HG02798 (cell line): ENCODE results near the gene EVA1B.

Experiments
- ATAC-seq: cut with Tn5 transposase; IDR thresholded peaks from one replicate; pipeline ENCODE4 v1.9.1; 2021; ENCODE audit warnings: mild to moderate bottlenecking; ENCODE audit not compliant: unreplicated experiment, poor library complexity

Gene EVA1B

DNA sequence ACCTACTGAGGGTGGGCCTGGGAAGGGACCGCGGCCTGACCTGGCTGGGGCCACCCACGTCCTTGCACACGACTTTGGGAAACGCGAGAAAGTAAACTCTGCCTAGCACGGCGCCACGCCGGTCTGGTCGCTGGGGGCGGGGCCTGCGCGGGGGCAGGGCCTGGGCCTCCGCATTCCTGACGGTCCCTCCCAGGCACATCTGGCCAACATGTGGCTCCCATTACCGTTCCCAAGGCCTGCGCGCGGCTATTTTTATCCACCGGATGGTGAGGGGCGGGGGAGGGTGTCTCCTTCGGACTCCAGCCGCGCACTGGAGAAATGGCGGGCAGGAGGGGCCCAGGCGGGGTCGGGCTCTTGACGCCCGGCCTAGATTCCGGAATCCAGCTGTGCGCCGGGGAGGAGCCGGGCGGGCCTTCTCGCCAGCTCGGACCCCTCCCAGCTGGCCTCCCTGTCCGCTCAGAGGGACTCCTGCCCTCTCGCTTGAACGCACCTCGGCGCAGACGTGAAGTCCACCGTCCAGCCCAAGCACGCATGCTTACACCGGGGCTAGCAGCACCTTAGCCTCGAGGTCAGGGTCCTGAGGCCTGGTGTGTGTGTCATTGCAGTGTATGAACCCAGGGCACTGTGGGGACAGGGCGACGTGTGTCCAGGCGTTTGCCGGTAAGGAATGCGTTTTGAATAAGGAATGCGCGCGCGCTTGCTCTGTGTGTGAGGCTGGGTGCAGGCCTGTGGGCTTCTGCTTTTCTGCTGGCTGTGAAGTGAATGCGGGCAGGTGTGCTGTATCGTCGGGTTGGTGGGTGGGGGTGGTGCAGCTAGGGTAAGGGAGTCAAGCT, 2.1 kb downstream of the EVA1B start:
- no peak for ATAC-seq

DNA sequence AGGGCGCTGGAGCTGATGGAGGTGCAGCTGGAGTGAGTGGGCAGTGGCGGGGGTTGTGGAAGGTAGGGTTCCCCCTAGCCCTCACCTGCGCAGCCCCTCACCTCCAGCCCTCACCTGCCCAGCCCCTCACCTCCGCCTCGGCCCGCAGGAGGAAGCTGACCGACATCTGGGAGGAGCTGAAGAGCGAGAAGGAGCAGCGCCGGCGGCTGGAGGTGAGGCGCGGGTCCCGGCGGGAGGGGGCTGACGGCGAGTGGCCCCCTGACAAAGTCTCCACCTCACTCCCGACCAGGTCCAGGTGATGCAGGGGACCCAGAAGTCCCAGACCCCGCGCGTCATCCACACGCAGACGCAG, 2.7 kb downstream of the EVA1B start:
- no peak for ATAC-seq

DNA sequence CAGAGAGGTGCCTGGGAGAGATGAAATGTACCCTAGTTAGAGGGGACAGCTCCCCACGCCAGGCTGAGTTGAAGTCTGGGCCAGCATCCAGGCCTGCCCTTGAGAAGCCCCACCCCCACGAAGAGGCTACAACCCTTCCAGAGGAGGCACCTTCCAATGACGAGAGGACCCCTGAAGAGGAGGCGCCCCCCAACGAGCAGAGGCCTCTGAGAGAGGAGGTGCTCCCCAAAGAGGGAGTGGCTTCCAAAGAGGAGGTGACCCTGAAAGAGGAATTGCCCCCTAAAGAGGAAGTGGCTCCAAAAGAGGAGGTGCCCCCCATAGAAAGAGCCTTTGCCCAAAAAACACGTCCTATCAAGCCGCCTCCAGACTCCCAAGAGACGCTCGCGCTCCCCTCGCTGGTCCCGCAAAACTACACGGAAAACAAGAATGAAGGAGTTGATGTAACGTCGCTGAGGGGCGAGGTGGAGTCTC, 3.1 kb downstream of the EVA1B start:
- no peak for ATAC-seq

DNA sequence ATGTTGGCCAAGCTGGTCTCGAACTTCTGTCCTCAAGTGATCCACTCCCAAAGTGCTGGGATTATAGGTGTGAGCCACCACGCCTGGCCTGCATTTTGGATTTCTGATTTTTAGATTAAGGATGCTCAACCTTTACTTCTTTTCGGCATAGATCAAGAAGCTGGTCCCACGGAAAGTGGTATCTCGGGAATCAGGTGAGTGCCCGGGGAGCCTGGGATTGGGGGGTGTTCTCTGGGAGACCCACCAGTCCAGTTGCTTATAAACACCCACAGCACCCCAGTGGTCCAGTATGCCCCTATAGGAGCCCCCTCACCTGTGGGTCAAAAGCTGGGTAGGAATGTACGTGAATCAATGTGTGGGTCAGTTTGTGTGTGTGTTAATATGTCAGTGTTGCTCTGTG, 14.0 kb downstream of the EVA1B start:
- no peak for ATAC-seq

DNA sequence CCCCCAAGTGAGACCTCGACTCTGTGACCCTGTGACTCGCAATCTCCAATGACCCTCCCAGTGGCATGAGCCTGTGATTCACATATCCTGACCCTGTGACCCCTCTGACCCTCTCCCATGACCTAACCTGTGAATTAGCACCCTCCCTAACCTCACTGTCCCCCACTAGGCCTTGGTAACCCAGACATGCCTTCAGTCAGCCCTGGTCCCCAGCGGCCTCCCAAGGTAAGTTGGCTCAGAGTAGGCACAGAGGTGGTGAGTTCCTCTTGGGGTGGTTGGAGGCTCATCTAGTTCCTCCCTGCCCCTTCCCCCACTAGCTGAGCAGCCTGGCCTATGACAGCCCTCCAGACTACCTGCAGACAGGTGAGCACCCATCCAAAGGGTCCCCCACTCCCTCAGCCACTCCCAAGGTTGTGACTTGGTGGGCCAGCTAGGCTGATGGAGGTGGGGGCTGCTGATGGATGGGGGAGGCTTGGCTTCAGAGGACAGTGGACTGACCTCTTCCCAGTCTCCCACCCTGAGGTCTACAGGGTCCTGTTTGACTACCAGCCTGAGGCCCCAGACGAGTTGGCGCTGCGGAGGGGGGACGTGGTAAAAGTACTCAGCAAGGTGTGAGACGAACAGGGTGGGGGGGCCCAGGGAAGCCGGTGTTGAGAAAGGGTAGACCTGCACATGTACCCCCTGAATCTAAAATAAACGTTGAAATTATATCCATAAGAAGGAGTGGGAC, 15.7 kb downstream of the EVA1B start:
- ATAC-seq: no peak

DNA sequence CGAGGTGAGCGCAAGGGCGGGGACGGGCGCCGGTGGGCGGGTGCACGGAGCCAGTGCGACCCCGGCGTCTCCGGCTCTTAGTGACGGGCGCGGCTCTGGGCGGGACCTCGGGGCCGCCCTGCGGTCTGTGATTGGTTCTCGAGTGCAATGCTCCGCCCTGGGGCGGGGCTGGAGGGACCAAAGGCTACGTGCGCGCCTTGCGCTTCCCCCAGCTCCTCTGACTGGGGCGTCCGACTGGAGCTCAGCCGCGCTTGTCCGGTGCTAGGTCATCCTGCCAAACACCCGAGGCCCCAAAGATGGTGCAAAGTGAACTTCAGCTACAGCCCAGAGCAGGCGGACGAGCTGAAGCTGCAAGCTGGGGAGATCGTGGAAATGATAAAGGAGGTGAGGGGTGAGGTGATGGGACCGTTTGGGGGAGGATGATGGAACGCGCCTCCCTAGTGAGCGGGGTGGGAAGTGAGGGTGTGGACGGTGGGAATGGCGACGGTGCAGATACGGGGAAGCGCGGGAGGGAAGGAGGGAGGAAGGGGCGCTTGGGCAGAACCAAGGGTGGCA, 16.5 kb downstream of the EVA1B start:
- peak; percentile 98 for ATAC-seq

DNA sequence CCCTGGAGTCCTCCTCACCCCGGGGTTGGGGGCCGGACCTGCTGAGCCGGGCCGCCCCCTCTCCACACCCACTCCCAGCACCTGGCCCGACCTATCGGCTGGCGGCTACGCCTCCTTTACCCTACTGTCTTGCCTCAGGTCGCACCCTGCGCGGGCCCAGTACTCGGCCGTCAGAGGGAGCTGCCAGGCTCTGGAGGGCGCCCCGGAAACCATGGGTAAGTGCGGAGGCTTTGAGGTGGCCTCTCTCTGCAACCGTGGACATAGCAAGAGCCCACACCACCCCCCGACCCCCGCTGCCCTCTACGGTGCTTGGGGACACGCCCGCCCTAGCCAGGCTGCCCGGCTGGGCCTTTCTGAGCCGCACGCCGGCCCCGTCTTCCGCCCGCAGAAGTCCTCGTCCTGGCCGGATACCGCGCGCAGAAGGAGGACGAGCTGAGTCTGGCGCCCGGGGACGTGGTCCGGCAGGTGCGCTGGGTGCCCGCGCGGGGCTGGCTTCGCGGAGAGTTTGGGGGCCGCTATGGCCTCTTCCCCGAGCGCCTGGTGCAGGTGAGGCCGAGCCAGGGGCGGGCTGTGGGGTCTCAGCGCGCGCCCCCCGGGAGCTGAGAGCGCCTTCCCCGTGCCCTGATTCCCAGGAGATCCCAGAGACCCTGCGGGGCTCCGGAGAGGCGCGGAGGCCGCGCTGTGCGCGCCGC, 17.1 kb downstream of the EVA1B start, which contains the start of gene SH3D21:
TSS of gene SH3D21 (plus strand) at position 159 of the 692 bp plus-strand sequence. CDS start at position 212, 53 bp downstream.
- peak; percentile 44 for ATAC-seq

DNA sequence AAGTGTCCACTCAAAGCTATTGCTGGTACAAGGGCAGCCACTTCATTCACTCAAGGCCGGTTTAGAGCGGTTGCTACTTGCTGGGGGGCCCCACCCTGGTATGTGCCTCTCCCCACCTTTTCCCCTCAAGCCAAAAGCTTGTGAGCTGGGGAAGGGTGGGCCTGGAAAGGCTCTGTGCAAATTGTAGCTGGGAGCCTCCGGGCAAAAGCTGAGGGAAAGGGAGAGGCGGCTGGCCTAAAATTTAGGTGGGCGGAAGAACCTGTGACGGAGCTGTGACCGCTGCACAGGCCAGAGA, 17.6 kb downstream of the EVA1B start:
- ATAC-seq: no peak

DNA sequence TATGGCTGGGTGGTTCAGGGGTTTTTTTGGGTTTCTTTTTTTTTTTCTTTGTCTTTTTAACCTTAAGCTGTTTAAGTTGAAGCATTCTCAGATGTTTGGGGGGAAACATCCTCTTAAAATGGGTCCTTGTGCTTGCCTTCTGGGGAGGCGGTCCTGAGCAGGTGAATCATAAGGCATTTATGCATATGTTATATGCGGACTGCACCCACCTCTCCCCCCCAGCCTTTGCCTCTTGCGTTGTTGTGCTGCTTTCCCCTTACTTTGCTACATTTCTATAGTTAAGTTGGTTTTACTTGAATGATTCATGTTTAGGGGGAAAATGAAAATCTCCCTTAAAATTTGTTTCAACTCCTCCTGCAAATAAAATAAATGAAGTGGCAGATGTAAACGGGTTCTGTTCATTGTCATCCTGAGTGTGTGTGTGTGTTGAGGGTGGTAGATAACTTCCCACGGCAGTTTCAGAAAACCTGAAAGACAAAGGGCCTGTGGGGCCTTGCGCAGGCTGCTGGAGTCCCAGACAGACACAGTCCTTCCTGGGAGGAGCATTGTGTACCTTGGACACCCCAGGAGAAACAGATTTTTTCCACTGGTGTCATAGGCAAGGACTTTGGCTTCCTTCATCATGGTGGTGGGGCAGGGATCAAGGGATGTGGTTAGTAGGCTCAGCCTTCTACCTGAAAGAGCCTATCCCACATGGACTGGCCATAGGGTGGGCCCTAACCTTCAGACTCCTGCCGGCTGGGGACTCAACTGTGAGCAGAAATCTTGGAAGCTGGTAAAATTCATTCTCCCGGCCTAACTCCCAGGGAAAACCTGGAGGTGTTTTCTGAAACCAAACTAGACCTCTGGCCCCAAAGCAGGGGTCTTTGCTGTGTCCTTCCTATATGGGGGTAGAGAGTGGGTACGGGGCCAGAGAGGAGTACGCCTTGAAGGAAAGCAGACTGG, 18.2 kb downstream of the EVA1B start:
- no peak for ATAC-seq

DNA sequence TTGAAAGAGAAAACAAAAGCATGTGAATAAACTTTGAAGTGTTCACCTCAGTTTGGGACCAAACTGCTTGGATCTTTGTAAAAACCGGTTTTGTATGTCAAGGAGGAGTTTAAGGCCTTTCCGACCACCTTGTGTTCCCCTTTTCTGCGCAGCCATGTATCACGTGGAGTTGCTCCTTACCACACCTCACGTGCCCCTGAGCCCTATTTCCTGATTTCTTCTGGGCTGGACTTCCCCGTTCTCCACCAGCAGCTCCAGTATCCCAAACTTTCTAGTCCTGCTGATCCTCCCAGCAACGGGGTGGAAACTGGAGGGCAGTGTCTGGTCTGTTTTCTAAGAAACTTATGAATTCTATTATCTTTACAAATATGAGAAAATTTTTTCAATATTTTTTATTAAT, 18.9 kb downstream of the EVA1B start:
- no peak for ATAC-seq

DNA sequence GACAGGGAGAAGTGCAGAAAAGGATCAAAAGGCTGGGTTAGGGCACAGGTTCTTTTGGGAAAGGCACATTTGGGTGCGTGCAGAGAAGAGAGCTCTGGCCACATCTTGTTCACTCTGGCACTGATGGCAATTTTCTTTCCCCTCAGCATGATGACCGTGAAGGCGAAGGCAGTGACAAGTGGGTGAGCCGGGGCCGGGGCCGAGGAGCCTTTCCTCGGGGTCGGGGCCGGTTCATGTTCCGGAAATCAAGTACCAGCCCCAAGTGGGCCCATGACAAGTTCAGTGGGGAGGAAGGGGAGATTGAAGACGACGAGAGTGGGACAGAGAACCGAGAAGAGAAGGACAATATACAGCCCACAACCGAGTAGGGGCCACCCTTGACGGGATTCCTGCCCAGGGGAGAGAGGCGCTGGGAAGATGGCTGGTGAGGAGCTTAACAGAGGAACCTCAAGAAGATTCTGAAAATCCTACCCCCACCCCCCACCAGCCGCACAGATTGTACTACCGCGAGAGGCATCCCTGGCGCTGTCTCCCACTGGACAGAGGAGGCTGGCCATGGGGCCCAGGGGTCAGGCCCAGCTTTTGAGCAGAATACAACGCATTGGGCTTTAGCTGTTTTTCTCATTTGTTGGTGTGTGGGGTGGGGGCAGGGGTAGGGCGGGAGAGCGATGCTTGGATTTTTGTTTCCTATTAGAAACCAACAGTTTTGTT, 19.6 kb downstream of the EVA1B start:
- ATAC-seq: no peak

DNA sequence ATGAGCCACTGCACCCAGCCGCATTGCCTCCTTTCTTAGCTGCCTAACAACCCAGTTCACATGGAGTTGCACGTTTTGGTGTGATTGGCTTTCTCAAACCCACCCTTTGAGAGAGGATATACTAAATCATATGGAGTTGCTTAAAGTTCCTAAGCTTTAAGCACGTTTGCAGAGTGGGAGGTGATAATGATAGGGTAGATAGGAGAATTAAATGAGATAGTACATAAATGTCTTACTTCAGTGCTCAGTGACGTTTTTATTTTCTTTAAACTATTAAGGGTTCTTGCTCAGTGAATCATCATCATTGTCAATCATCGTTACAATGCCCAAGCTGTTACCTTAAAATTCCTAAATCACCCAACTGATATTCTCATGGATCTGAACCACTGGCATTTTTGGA, 20.2 kb downstream of the EVA1B start:
- no peak for ATAC-seq

DNA sequence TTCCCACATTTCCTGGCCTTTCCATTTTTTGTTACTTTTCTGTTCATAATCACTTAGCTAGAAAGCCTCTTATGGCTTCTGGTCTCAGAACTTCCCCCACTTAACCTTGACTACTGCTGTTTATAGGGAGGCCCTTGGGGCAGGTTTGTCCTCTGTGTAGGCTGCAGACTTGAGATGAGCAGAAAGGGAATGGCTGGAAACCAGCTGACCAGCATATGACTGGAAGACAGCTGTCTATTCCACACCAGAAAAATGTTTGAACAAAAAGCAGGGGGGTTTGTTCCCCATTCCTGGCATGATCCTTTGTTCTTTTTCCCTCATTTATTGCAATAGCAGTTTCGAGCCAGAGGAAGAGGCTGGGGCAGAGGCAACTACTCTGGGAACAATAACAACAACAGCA, 22.2 kb downstream of the EVA1B start:
- ATAC-seq: no peak

DNA sequence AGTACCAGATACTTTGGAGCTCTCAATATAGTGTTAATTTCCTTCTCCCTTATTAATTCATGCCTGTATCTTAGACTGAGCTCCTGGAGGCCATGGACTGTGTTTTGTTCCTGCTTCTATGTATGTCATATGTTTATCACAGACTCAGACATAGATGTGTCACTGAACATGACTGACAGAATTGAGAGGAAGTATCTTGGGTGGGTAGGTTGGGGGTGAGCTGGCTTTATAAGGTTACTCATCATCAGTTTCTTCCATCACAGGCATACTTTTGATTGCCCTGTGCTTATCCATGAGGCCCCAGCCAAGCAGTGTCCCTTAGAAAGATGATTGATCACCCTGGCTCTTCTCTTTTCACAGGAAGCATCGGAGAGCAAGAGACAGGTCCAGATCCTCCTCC, 22.9 kb downstream of the EVA1B start:
- ATAC-seq: no peak

DNA sequence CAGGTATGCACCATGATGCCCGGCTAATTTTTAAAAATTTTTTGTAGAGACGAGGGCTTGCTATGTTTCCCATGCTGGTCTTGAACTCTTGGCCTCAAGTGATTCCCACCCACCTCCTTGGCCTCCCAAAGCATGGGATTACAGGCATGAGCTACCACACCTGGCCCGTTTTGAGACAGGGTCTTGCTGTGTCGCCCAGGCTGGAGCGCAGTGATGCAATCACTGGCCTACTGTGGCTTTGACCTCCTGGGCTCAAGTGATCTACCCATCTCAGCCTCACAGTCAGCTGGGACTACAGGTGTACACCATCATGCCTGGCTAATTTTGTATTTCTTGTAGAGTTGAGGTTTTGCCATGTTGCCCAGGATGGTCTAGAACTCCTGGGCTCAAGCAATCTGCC, 24.8 kb downstream of the EVA1B start:
- ATAC-seq: no peak

DNA sequence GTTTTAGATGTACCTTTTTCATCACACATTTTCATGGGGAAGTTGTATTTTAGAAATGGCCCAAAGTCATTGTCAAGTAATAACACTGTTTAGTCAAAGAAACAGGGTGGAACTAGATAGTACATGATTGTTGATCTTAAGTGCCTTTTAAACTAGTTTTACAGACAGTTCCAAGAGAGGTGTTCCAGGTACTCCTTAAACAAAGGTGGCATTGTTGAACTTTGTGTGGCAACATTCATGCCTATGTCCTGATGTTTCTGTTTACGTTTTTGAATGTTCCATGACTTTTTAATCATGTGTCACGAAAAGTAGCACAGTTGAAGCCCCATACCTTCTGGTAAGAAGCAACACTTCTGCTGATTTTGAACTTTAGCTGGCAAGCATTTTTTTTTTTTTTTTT, 26.4 kb downstream of the EVA1B start:
- no peak for ATAC-seq

DNA sequence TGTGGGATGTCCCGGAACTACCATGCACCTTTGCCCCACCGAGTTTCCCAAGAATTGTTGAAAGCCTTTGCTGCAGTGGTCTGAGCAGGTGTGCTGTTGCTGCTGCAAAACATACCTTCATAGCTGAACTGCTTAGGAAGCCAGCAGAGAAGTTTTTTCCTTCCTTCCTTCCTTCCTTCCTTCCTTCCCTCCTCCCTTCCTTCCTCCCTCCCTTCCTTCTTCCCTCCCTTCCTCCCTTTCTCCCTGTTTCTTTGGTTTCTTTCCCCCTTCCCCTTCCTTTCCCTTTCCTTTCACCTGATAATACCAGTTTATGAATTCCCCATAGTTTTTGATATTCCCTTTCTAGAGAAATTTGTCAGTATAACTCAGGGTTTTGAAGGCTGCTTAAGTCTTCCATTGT, 28.1 kb downstream of the EVA1B start:
- no peak for ATAC-seq

DNA sequence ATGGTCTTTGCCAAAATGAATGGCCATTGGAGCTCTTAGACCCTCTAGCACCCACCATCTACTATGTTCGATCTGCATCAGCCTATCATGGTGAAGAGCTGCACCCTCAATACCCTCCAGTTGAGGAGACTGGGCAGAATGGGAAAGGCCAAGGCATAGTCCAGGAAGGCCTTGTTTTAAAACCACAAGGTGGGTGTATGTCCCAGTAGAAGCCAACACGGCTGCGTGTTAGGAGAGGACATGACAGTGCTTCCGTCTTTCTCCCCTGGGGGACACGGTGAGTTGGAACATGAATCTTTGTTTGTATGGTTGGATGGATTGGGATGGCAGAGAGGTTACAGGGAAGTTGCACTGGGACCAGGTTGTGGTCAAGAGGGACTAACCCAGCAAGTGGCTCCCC, 35.9 kb downstream of the EVA1B start:
- ATAC-seq: no peak

DNA sequence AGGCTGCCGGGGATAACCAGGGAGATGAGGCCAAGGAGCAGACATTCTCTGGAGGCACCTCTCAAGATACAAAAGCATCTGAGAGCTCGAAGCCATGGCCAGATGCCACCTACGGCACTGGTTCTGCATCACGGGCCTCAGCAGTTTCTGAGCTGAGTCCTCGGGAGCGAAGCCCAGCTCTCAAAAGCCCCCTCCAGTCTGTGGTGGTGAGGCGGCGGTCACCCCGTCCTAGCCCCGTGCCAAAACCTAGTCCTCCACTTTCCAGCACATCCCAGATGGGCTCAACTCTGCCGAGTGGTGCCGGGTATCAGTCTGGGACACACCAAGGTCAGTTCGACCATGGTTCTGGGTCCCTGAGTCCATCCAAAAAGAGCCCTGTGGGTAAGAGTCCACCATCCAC, 36.6 kb downstream of the EVA1B start:
- ATAC-seq: no peak
